ENCODE data around the gene CUL9.

GRCh38 chr6:43268355-43268700 lies 86.3 kb downstream of the CUL9 start:
- TF ChIP-seq POLR2A (IDR thresholded peaks at IDR 0.05; ENCODE audit: low read length) (no peak), GATA1 (IDR thresholded peaks at IDR 0.05; ENCODE audit: low read depth, low read length) (no peak)

Measured in erythroblast (primary cell).